Measurements from ENCODE around the gene CHMP3. TPM values are rescaled to one million over a fixed set of nuclear protein-coding genes. Genes with fewer than 3 reads are reported as not detected.

The CHMP3 gene
- total and polyA plus RNA-seq, 2 of the 13 experiments (the other 11 are each of a cell fraction or from before 2014, with no cell fraction given) = 64.1 to 114 TPM

DNA sequence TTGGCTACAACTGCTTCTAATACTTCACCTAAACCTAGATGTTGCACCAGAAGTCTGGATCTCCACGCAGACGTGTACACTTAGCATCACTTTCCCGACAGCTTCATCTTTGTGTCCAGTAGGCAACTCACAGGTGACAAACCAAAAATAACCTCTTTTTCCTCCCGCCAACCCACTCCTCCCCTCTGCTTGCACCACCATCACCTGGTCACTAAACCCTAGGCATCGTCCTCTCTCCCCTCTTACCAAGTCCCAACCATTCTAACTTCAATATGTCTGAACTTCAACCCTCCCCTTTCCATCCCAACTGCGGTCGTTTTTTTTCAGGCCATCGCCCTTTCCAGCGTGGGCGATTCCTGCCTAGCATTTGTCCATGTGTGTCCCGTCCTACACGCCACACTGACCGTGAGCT, 413 bp upstream of the CHMP3 start (continued):
- TF ChIP-seq SNAI1 (CRISPR knock-in tag; IDR thresholded peaks at IDR 0.05; ENCODE audit: borderline replicate concordance) (peak; percentile 34; the same call in 1 of the 2 replicates), AHR (CRISPR knock-in tag; IDR thresholded peaks at IDR 0.05) (0 out of 2 replicates have a peak, but pooled peaks have one; percentile 0), CHCHD3 (CRISPR knock-in tag; IDR thresholded peaks at IDR 0.05) (peak; percentile 44; the same call in 1 of the 2 replicates), ZFP82 (CRISPR knock-in tag; IDR thresholded peaks at IDR 0.05; ENCODE audit: borderline replicate concordance) (no peak), ZNF101 (CRISPR knock-in tag; IDR thresholded peaks at IDR 0.05; ENCODE audit: borderline replicate concordance, low read depth) (peak; percentile 91; the same call in 1 of the 2 replicates), ZNF124 (CRISPR knock-in tag; IDR thresholded peaks at IDR 0.05) (no peak), MIER3 (CRISPR knock-in tag; IDR thresholded peaks at IDR 0.05; ENCODE audit: borderline replicate concordance) (peak; percentile 37; the same call in 1 of the 2 replicates), ZHX1 (CRISPR knock-in tag; IDR thresholded peaks at IDR 0.05; ENCODE audit: low read depth) (peak; percentile 22; the same call in 1 of the 2 replicates), TCF12 (IDR thresholded peaks at IDR 0.05) (no peak), TCF12 (CRISPR knock-in tag; IDR thresholded peaks at IDR 0.05) (peak; percentile 29; the same call in 1 of the 2 replicates), ZNF546 (CRISPR knock-in tag; conservative IDR thresholded peaks at IDR 0.05) (no peak), MXD1 (CRISPR knock-in tag; IDR thresholded peaks at IDR 0.05) (0 out of 2 replicates have a peak, but pooled peaks have one; percentile 33), ZNF24 (IDR thresholded peaks at IDR 0.05) (no peak), SMYD3 (CRISPR knock-in tag; IDR thresholded peaks at IDR 0.05) (0 out of 2 replicates have a peak, but pooled peaks have one; percentile 4), RNF2 (conservative IDR thresholded peaks at IDR 0.05; ENCODE audit: low read depth) (0 out of 2 replicates have a peak, but pooled peaks have one; percentile 68), ATF7 (IDR thresholded peaks at IDR 0.05) (no peak), ATF7 (CRISPR knock-in tag; IDR thresholded peaks at IDR 0.05) (peak; percentile 34; the same call in 1 of the 2 replicates)
- TF ChIP-seq, protein P1, sequence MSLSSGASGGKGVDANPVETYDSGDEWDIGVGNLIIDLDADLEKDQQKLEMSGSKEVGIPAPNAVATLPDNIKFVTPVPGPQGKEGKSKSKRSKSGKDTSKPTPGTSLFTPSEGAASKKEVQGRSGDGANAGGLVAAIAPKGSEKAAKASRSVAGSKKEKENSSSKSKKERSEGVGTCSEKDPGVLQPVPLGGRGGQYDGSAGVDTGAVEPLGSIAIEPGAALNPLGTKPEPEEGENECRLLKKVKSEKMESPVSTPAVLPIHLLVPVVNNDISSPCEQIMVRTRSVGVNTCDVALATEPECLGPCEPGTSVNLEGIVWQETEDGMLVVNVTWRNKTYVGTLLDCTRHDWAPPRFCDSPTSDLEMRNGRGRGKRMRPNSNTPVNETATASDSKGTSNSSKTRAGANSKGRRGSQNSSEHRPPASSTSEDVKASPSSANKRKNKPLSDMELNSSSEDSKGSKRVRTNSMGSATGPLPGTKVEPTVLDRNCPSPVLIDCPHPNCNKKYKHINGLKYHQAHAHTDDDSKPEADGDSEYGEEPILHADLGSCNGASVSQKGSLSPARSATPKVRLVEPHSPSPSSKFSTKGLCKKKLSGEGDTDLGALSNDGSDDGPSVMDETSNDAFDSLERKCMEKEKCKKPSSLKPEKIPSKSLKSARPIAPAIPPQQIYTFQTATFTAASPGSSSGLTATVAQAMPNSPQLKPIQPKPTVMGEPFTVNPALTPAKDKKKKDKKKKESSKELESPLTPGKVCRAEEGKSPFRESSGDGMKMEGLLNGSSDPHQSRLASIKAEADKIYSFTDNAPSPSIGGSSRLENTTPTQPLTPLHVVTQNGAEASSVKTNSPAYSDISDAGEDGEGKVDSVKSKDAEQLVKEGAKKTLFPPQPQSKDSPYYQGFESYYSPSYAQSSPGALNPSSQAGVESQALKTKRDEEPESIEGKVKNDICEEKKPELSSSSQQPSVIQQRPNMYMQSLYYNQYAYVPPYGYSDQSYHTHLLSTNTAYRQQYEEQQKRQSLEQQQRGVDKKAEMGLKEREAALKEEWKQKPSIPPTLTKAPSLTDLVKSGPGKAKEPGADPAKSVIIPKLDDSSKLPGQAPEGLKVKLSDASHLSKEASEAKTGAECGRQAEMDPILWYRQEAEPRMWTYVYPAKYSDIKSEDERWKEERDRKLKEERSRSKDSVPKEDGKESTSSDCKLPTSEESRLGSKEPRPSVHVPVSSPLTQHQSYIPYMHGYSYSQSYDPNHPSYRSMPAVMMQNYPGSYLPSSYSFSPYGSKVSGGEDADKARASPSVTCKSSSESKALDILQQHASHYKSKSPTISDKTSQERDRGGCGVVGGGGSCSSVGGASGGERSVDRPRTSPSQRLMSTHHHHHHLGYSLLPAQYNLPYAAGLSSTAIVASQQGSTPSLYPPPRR (CRISPR knock-in tag; IDR thresholded peaks at IDR 0.05; ENCODE audit: borderline replicate concordance) = 0 out of 2 replicates have a peak, but pooled peaks have one; percentile 23

All from HepG2 (cell line).